Ovary (tissue), 9 donors: Measurements from ENCODE around the gene VPS35L. TPM values are rescaled to one million over a fixed set of nuclear protein-coding genes. Genes with fewer than 3 reads are reported as not detected.

Experiments used
- DNase-seq, 5 donors: peaks; one replicate each; pipeline ENCODE4 v3.0.0-alpha.2; 2019 to 2020
- H3K27ac ChIP-seq, 2 donors: fragments of 200-600 bp; one replicate each; pipeline versions ENCODE4 v1.5.1 to v1.8.0; 2019 to 2022
- H3K27me3 ChIP-seq: fragments of 200-600 bp; one replicate; pipeline ENCODE4 v1.8.0; 2022
- H3K36me3 ChIP-seq: fragments of 200-600 bp; sonication (generic); one replicate; pipeline ENCODE4 v1.5.1; 2019
- H3K4me1 ChIP-seq: one replicate; pipeline ENCODE4 v1.8.1; 2013; ENCODE audit warnings: mild to moderate bottlenecking, moderate library complexity; ENCODE audit not compliant: insufficient read depth
- H3K4me3 ChIP-seq: fragments of 200-600 bp; sonication (generic); one replicate; pipeline ENCODE4 v1.5.1; 2017
- H3K9me3 ChIP-seq, 2 donors: fragments of 200-600 bp in 1 of 2; sonication (generic) in 1 of 2; one replicate each; pipeline versions ENCODE4 v1.5.1 to v1.8.1; 2013 to 2019; ENCODE audit warnings: mild to moderate bottlenecking in 1 of 2, moderate library complexity in 1 of 2
- EP300 ChIP-seq: sonication (generic); formaldehyde crosslinking; IDR thresholded peaks from one replicate; pipeline ENCODE4 v1.6.1; 2017; ENCODE audit warnings: antibody characterized with exemption
- POLR2A ChIP-seq: fragments of 450-650 bp; IDR thresholded peaks from one replicate; pipeline ENCODE4 v1.6.1; 2017; ENCODE audit warnings: antibody characterized with exemption, mild to moderate bottlenecking, moderate library complexity
- WGBS, 3 donors: extraction: QIAGEN DNeasy Blood & Tissue Kit in 1 of 3; methylation state at CpG; one replicate each; pipeline versions ENCODE4 v1.1.5 to v1.1.7; 2013 to 2017; 5-methylcytosine and 5-hydroxymethylcytosine counted together
- intact Hi-C, 4 donors: fragments of 100-400 bp; cut with DNase I; formaldehyde crosslinking; loops; one replicate each; pipeline versions ENCODE4 v1.11.0 to v1.15.1; 2022 to 2023
- polyA plus RNA-seq, 2 donors: library from polyadenylated mRNA; stranded (reverse); fragments of 200-250 nt in 1 of 2; fragments of 350-450 nt in 1 of 2; fragmentation: Illumina TruSeq in 1 of 2; extraction: RNeasy Lipid Tissue Mini Kit (QIAGEN cat#74804) in 1 of 2; gene quantifications; one replicate each; pipeline ENCODE4 v1.2.3, GENCODE V29; 2013 to 2014
- total RNA-seq, 7 donors: library from RNA; depleted of rRNA in 2 of 7; stranded (reverse); fragments of >200 nt in 2 of 7; fragmentation: NEBNext Ultra II Directional in 3 of 7; extraction: Animal tissue kit (Norgen Biotek cat#: 25700) in 3 of 7; gene quantifications; one replicate each; pipeline versions ENCODE4 v1.1.0 to v1.2.4, GENCODE V29; 2016 to 2023
- TF ChIP-seq, protein P1 (sequence below), 3 donors: fragments of 450-650 bp in 2 of 3; fragments of 200-600 bp in 1 of 3; IDR thresholded peaks; one replicate each; pipeline versions ENCODE4 v1.5.1 to v1.8.0; 2016 to 2022; ENCODE audit warnings: antibody characterized with exemption in 3 of 3, mild to moderate bottlenecking in 1 of 3
- donor health status: DM: no; HTN: no; CAD: no; lungs with moderate emphysema.
- donor health status: DM: no; HTN: no; CAD: no.
- donor health status: Bipolar disorder and iron deficiency.
- donor health status: DM: yes; HTN: yes; CAD: no.
- donor health status: DM: no; HTN: no; CAD: no.
- donor health status: DM: yes; HTN: yes; CAD: no.

Gene VPS35L
- total and polyA plus RNA-seq, 9 donors: 28.6 to 69.6 (median 50.7) TPM

DNA sequence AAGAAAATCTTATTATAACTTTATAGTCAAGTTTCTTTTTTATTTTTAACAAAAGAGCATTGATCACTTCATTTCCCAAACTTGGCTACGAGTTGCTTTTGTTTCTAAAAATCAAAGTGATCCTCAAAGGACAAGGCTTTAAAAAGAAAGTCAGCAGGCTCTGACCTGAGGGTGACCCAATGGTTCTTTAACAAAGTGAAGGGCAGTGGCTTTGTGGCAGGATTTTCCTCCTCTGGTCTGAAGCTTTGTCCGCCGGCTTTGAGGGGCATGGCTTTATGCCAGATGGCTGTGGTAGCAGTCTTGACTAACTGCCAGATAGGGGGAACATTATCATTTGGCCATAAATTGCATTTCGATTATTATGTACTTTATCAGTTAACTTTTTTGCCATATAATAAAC, 191.1 kb downstream of the VPS35L start:
- Histone ChIP-seq H3K27me3 (no peaks in the 10 kb centered on the region), H3K36me3 (no peaks in the 10 kb centered on the region), H3K9me3 (no peaks in the 10 kb centered on the region), H3K4me1 (no peaks in the 10 kb centered on the region), H3K4me3 (no peak overlapping the region), H3K27ac (no peak overlapping the region)
- TF ChIP-seq POLR2A (no peak), EP300 (no peak)
- TF ChIP-seq, protein P1, sequence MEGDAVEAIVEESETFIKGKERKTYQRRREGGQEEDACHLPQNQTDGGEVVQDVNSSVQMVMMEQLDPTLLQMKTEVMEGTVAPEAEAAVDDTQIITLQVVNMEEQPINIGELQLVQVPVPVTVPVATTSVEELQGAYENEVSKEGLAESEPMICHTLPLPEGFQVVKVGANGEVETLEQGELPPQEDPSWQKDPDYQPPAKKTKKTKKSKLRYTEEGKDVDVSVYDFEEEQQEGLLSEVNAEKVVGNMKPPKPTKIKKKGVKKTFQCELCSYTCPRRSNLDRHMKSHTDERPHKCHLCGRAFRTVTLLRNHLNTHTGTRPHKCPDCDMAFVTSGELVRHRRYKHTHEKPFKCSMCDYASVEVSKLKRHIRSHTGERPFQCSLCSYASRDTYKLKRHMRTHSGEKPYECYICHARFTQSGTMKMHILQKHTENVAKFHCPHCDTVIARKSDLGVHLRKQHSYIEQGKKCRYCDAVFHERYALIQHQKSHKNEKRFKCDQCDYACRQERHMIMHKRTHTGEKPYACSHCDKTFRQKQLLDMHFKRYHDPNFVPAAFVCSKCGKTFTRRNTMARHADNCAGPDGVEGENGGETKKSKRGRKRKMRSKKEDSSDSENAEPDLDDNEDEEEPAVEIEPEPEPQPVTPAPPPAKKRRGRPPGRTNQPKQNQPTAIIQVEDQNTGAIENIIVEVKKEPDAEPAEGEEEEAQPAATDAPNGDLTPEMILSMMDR (IDR thresholded peaks at IDR 0.05): no peak
- intact Hi-C loops: no loop called here
- WGBS, 3 donors: 57 to 66% (median 66%) methylated on average over 4 of the region's 4 CpGs
- DNase-seq: no peak

DNA sequence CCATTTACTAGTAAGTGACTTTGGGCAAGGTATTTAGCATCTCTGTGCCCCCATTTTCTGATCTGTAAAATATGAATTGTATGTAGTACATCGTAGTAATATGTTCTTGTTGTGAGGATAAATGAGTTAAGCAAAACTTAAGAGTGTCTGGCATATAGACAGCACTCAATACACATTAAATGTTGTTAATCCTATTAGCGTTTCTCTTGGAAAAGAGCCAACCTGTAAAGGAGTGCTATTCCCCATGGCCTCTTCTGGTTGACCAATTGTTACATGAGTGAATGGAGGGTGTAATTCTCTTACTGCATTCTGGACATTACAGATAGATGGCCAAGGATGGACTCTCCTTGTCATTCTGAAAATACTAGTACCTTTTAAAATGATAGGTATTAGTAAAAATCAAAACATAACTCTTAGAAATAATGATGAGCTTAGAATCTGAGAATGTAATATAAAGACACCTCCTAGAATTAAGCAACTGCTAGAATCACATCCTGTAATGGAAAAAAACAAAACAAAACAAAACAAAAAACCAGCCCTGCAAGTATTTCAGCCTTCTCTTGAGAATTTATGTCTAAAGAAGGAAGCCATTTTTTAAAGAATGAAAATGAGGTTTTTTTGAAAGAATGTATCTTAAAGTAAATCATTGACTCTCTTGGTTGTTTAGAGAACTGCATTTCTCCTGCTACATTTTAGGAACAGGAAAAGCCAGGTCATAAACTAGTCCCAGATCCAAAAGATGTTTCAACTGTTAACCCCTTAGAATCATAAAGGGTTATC, 193.1 kb downstream of the VPS35L start:
- TF ChIP-seq, protein P1 (IDR thresholded peaks at IDR 0.05): no peak
- TF ChIP-seq EP300 (no peak), POLR2A (no peak)
- Histone ChIP-seq H3K4me1 (no peaks in the 10 kb centered on the region), H3K4me3 (no peak overlapping the region), H3K27me3 (no peaks in the 10 kb centered on the region), H3K36me3 (no peaks in the 10 kb centered on the region), H3K9me3 (no peaks in the 10 kb centered on the region), H3K27ac (no peak overlapping the region)
- DNase-seq: no peak
- intact Hi-C loops: no loop called here
- WGBS, 3 donors: 50 to 57% (median 53%) methylated on average over 2 of the region's 2 CpGs

DNA sequence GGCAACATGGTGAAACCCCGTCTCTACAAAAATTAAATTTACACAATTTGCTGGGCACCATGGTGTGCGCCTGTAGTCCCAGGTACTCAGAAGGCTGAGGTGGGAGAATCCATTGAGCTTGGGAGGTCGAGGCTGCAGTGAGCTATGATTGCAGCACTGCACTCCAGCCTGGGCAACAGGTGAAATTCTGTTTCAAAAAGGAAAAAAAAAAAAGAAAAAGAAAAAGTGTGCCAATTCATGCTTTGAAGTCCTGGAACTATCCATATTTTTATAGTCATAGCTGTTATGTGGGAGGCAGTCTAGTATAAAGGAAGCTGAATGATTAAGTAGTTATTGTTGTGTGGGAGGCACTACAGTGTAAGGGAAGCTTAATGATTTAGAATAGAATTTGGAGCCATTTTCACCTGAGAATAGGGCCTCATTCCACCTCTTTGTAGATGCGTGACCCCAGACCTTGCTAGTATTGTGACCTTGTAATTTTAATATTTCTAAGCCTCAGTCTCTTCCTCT, 194.1 kb downstream of the VPS35L start:
- TF ChIP-seq, protein P1 (IDR thresholded peaks at IDR 0.05): no peak
- TF ChIP-seq EP300: no peak
- TF ChIP-seq POLR2A: no peak
- H3K9me3 ChIP-seq: no peaks in the 10 kb centered on the region
- no peak for DNase-seq
- no peaks in the 10 kb centered on the region for H3K36me3 ChIP-seq
- peaks cover 4% of the 10 kb centered on the region for H3K4me1 ChIP-seq
- no peaks in the 10 kb centered on the region for H3K27me3 ChIP-seq
- WGBS, 3 donors: 81 to 85% (median 83%) methylated on average over 4 of the region's 4 CpGs
- no peak overlapping the region for H3K27ac ChIP-seq
- intact Hi-C loops: no loop called here
- no peak overlapping the region for H3K4me3 ChIP-seq

Other genes starting within 250 kb of the VPS35L start
- 1 to 10 TPM in 3 of 7 donors, under 1 TPM in 2, not detected in 2; 0.77 to 5.5 (median 1.5) TPM for gene TMC5, start 137.8 kb upstream of the VPS35L start, total RNA-seq
- gene TMC5, start 137.8 kb upstream of the VPS35L start, polyA plus RNA-seq: under 1 TPM; 0.35 to 0.63 TPM
- 10 to 100 TPM; 18.1 to 35.3 (median 28.7) TPM for gene GDE1, start 33.6 kb upstream of the VPS35L start, total RNA-seq
- gene GDE1, start 33.6 kb upstream of the VPS35L start, polyA plus RNA-seq: 10 to 100 TPM; 24.9 to 83.8 TPM
- gene CCP110, start 31.8 kb upstream of the VPS35L start, total RNA-seq: 10 to 100 TPM; 17.1 to 22.9 (median 19.1) TPM
- 10 to 100 TPM in 1 of 2 donors, 1 to 10 TPM in 1; 7.2 to 11.9 TPM for gene CCP110, start 31.8 kb upstream of the VPS35L start, polyA plus RNA-seq
- gene KNOP1, start 162.5 kb downstream of the VPS35L start, total RNA-seq: 10 to 100 TPM in 6 of 7 donors, 1 to 10 TPM in 1; 6.4 to 21.9 (median 16.7) TPM
- 10 to 100 TPM; 19.3 to 29.9 TPM for gene KNOP1, start 162.5 kb downstream of the VPS35L start, polyA plus RNA-seq
- gene IQCK, start 162.6 kb downstream of the VPS35L start, total RNA-seq: 10 to 100 TPM; 14.3 to 52.8 (median 18.0) TPM
- gene IQCK, start 162.6 kb downstream of the VPS35L start, polyA plus RNA-seq: 10 to 100 TPM; 16.5 to 25.0 TPM